GM12891 (cell line): ENCODE measurements around the gene PGA4.

Experiments
- PAX5 ChIP-seq: IDR thresholded peaks from 2 replicates; pipeline ENCODE4 v1.6.1; 2011; ENCODE audit warnings: low read length, moderate library complexity, mild to moderate bottlenecking; ENCODE audit not compliant: insufficient read depth, severe bottlenecking
- POLR2A ChIP-seq: IDR thresholded peaks from 2 replicates; pipeline ENCODE4 v1.6.1; 2011; ENCODE audit warnings: low read depth, low read length, control low read depth
- POLR2AphosphoS5 ChIP-seq: IDR thresholded peaks from 2 replicates; pipeline ENCODE4 v1.6.1; 2011; ENCODE audit warnings: low read depth, low read length, control low read depth
- POU2F2 ChIP-seq: IDR thresholded peaks from 2 replicates; pipeline ENCODE4 v1.6.1; 2011; ENCODE audit warnings: low read depth, mild to moderate bottlenecking, control low read depth, low read length, moderate library complexity
- TAF1 ChIP-seq: IDR thresholded peaks from 2 replicates; pipeline ENCODE4 v1.6.1; 2011; ENCODE audit warnings: low read depth, low read length, control low read depth

DNA sequence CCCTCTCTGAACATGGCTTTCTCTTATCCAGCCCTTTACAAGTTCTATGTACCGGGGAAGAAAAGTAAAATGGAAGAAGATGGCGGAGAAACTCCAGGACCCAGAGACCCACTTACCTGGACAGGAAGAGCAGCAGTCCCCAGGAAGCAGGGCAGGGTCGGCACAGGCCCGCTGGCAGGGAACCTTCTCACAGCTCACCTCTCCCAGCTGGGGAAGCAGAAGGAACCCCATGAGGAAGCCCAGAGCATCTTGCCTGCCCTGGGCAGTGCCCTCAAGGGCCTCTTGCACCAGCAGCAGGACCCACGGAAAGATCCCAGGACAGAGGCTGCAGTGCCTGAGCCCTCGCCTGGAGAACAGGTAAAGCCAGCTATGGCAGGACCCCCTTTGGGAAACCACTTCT lies 42.2 kb downstream of the PGA4 start:
- TF ChIP-seq POLR2A: no peak
- no peak for TF ChIP-seq POLR2AphosphoS5
- no peak for TF ChIP-seq TAF1
- TF ChIP-seq PAX5: no peak
- no peak for TF ChIP-seq POU2F2
